Measurements from ENCODE around the gene ZNF606.

The ZNF606 gene

GRCh38 chr19:58003174-58003828 lies 681 bp upstream of the ZNF606 start:
- DNase-seq (ENCODE audit: low read depth, low spot score): no peak
- H3K9ac ChIP-seq (ENCODE audit: insufficient read length): peak overlapping the region; percentile 89
- H3K9me3 ChIP-seq (ENCODE audit: low read depth, low read length): peaks cover 31% of the 10 kb centered on the region
- peak overlapping the region; percentile 81 for H3K27ac ChIP-seq
- H3K36me3 ChIP-seq (ENCODE audit: insufficient read depth, low read length): peaks cover 65% of the 10 kb centered on the region
- TF ChIP-seq FOXP2 (optimal IDR thresholded peaks at IDR 0.05; ENCODE audit: control extremely low read depth, extremely low read length, insufficient read depth) (no peak), POLR2AphosphoS5 (IDR thresholded peaks at IDR 0.05; ENCODE audit: borderline replicate concordance, low read depth, low read length) (no peak), EZH2 (IDR thresholded peaks at IDR 0.05) (no peak)
- peak overlapping the region; percentile 91 for H3K4me3 ChIP-seq

GRCh38 chr19:58001895-58002369 lies 688 bp downstream of the ZNF606 start:
- Histone ChIP-seq H3K9me3 (ENCODE audit: low read depth, low read length) (peaks cover 32% of the 10 kb centered on the region), H3K4me3 (peak overlapping the region; percentile 91), H3K9ac (ENCODE audit: insufficient read length) (peak overlapping the region; percentile 89), H3K27ac (peak overlapping the region; percentile 81), H3K36me3 (ENCODE audit: insufficient read depth, low read length) (peaks cover 78% of the 10 kb centered on the region)
- no peak for DNase-seq (ENCODE audit: low read depth, low spot score)
- TF ChIP-seq POLR2AphosphoS5 (IDR thresholded peaks at IDR 0.05; ENCODE audit: borderline replicate concordance, low read depth, low read length): no peak
- TF ChIP-seq FOXP2 (optimal IDR thresholded peaks at IDR 0.05; ENCODE audit: control extremely low read depth, extremely low read length, insufficient read depth): no peak
- TF ChIP-seq EZH2 (IDR thresholded peaks at IDR 0.05): no peak

- TF ChIP-seq EZH2 (IDR thresholded peaks at IDR 0.05): no peak
- Histone ChIP-seq H3K36me3 (ENCODE audit: insufficient read depth, low read length) (peaks cover 81% of the 10 kb centered on the region), H3K9me3 (ENCODE audit: low read depth, low read length) (peaks cover 36% of the 10 kb centered on the region), H3K9ac (ENCODE audit: insufficient read length) (no peak overlapping the region), H3K27ac (no peak overlapping the region), H3K4me3 (no peak overlapping the region)
- no peak for DNase-seq (ENCODE audit: low read depth, low spot score)
Measured at GRCh38 chr19:58000677-58001076, 1.9 kb downstream of the ZNF606 start.

GRCh38 chr19:57992841-57993240 lies 9.8 kb downstream of the ZNF606 start:
- Histone ChIP-seq H3K9me3 (ENCODE audit: low read depth, low read length) (peaks cover 32% of the 10 kb centered on the region), H3K27ac (no peak overlapping the region), H3K9ac (ENCODE audit: insufficient read length) (no peak overlapping the region), H3K36me3 (ENCODE audit: insufficient read depth, low read length) (peaks cover 82% of the 10 kb centered on the region), H3K4me3 (no peak overlapping the region)
- TF ChIP-seq FOXP2 (optimal IDR thresholded peaks at IDR 0.05; ENCODE audit: control extremely low read depth, extremely low read length, insufficient read depth): no peak
- TF ChIP-seq EZH2 (IDR thresholded peaks at IDR 0.05): no peak
- TF ChIP-seq POLR2AphosphoS5 (IDR thresholded peaks at IDR 0.05; ENCODE audit: borderline replicate concordance, low read depth, low read length): no peak
- no peak for DNase-seq (ENCODE audit: low read depth, low spot score)

- Histone ChIP-seq H3K9me3 (ENCODE audit: low read depth, low read length) (peaks cover 47% of the 10 kb centered on the region), H3K4me3 (no peak overlapping the region), H3K27ac (no peak overlapping the region), H3K9ac (ENCODE audit: insufficient read length) (no peak overlapping the region), H3K36me3 (ENCODE audit: insufficient read depth, low read length) (peaks cover 67% of the 10 kb centered on the region)
- no peak for DNase-seq (ENCODE audit: low read depth, low spot score)
- no peak for TF ChIP-seq POLR2AphosphoS5 (IDR thresholded peaks at IDR 0.05; ENCODE audit: borderline replicate concordance, low read depth, low read length)
- TF ChIP-seq EZH2 (IDR thresholded peaks at IDR 0.05): no peak
- no peak for TF ChIP-seq FOXP2 (optimal IDR thresholded peaks at IDR 0.05; ENCODE audit: control extremely low read depth, extremely low read length, insufficient read depth)
Measured at GRCh38 chr19:57978586-57979289, 23.9 kb downstream of the ZNF606 start.

- peaks cover 24% of the 10 kb centered on the region for H3K36me3 ChIP-seq (ENCODE audit: insufficient read depth, low read length)
- no peak within 1 kb of the TSS for H3K4me3 ChIP-seq
- DNase-seq (ENCODE audit: low read depth, low spot score): no peak
- H3K9ac ChIP-seq (ENCODE audit: insufficient read length): no peak within 1 kb of the TSS
- H3K9me3 ChIP-seq (ENCODE audit: low read depth, low read length): peaks cover 18% of the 10 kb centered on the region
- no peak within 1 kb of the TSS for H3K27ac ChIP-seq
- TF ChIP-seq FOXP2 (optimal IDR thresholded peaks at IDR 0.05; ENCODE audit: control extremely low read depth, extremely low read length, insufficient read depth) (no peak), POLR2AphosphoS5 (IDR thresholded peaks at IDR 0.05; ENCODE audit: borderline replicate concordance, low read depth, low read length) (no peak), EZH2 (IDR thresholded peaks at IDR 0.05) (no peak)
Measured at GRCh38 chr19:57974434-57974833, 28.2 kb downstream of the ZNF606 start, which contains the start of gene C19orf18. Gene C19orf18 (minus strand): TSS chr19:57974534. CDS start chr19:57974432, 102 bp downstream.

- Histone ChIP-seq H3K9ac (ENCODE audit: insufficient read length) (no peak overlapping the region), H3K4me3 (no peak overlapping the region), H3K27ac (no peak overlapping the region), H3K9me3 (ENCODE audit: low read depth, low read length) (no peaks in the 10 kb centered on the region), H3K36me3 (ENCODE audit: insufficient read depth, low read length) (no peaks in the 10 kb centered on the region)
- no peak for TF ChIP-seq EZH2 (IDR thresholded peaks at IDR 0.05)
- TF ChIP-seq FOXP2 (optimal IDR thresholded peaks at IDR 0.05; ENCODE audit: control extremely low read depth, extremely low read length, insufficient read depth): no peak
- TF ChIP-seq POLR2AphosphoS5 (IDR thresholded peaks at IDR 0.05; ENCODE audit: borderline replicate concordance, low read depth, low read length): no peak
- no peak for DNase-seq (ENCODE audit: low read depth, low spot score)
Measured at GRCh38 chr19:57964761-57965160, 37.9 kb downstream of the ZNF606 start.

GRCh38 chr19:57961785-57962184 lies 40.8 kb downstream of the ZNF606 start:
- Histone ChIP-seq H3K9ac (ENCODE audit: insufficient read length) (no peak overlapping the region), H3K4me3 (no peak overlapping the region), H3K27ac (no peak overlapping the region), H3K9me3 (ENCODE audit: low read depth, low read length) (no peaks in the 10 kb centered on the region), H3K36me3 (ENCODE audit: insufficient read depth, low read length) (no peaks in the 10 kb centered on the region)
- no peak for TF ChIP-seq EZH2 (IDR thresholded peaks at IDR 0.05)
- no peak for TF ChIP-seq FOXP2 (optimal IDR thresholded peaks at IDR 0.05; ENCODE audit: control extremely low read depth, extremely low read length, insufficient read depth)
- TF ChIP-seq POLR2AphosphoS5 (IDR thresholded peaks at IDR 0.05; ENCODE audit: borderline replicate concordance, low read depth, low read length): no peak
- no peak for DNase-seq (ENCODE audit: low read depth, low spot score)

Data from SK-N-MC (cell line).